OCI-LY7 (cell line): Measurements from ENCODE around the gene TTC28.

Source experiments
- CTCF ChIP-seq: fragments of 200-600 bp; sonication (generic); conservative IDR thresholded peaks from 2 replicates; pipeline ENCODE4 v1.5.1; 2014; ENCODE audit warnings: mild to moderate bottlenecking, antibody characterized with exemption, low read length, moderate library complexity, mixed read lengths
- EZH2phosphoT487 ChIP-seq: fragments of 200-600 bp; sonication (generic); IDR thresholded peaks from 2 replicates; pipeline ENCODE4 v1.6.1; 2018; ENCODE audit warnings: low read depth, borderline replicate concordance, mild to moderate bottlenecking, mixed run types, antibody characterized with exemption, low read length, moderate library complexity, mixed read lengths

- no peak for TF ChIP-seq CTCF
- TF ChIP-seq EZH2phosphoT487, result no peak
Measured at GRCh38 chr22:28118957-28119631, 560.5 kb downstream of the TTC28 start.
